GM19328 (cell line): ENCODE results near the gene ST3GAL4.

ENCODE experiments used
- ATAC-seq: cut with Tn5 transposase; IDR thresholded peaks from one replicate; pipeline ENCODE4 v1.9.1; 2021; ENCODE audit warnings: mild to moderate bottlenecking, moderate library complexity; ENCODE audit not compliant: unreplicated experiment

The ST3GAL4 gene

DNA sequence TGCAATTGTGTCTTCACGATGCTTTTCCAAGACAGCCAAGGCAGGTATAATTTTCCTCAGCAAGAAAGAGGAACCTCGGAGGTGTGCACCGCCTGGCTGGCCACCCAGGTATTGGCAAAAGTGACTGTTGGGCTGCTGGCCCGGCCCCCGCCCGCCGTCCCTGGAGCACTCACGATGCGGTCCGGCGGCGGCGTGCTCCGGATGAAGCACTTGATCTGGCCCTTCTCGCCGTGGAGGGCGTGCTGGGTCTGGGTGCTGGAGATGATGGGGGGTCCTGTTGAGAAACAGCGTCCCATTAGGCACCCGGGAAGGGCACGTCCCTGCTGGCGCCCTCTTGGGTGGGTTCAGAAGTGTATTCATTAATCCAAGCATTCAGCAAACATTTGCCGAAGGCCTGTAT lies 84.8 kb downstream of the ST3GAL4 start:
- no peak for ATAC-seq

DNA sequence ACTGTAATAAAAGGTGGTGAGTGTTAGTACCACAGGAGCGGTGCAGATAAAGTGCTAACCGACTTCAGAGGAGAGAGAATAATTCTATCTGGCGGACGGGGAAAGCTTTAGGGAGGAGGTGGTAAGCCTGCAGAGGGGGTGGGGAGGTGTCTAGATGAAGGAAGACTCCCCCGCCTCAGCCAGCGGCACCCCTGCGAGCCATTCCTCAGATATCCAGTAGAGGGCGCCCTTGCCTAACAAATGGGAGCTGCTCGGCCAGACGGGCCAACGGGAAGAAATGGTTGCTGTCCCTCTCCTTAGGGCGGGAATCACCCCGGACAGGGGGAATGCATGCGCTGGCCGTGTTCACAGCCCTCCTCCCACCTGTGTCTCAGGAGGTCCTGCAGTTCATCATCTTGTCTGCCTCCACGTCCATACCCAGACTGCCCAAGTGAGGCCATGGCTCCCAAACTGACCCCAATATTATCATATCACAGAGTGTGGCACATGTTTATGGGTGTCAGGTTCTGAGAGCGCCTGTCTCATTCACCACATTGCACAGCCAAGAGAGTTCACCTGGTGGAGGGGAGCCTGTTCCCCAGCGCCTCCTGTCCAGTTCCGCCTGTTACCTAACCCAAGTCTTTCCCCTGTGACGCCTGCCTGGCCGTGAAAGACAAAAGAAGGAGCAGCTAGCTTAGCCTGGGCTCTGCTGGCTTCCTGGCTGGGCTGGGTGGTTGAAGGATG lies 85.5 kb downstream of the ST3GAL4 start:
- no peak for ATAC-seq

DNA sequence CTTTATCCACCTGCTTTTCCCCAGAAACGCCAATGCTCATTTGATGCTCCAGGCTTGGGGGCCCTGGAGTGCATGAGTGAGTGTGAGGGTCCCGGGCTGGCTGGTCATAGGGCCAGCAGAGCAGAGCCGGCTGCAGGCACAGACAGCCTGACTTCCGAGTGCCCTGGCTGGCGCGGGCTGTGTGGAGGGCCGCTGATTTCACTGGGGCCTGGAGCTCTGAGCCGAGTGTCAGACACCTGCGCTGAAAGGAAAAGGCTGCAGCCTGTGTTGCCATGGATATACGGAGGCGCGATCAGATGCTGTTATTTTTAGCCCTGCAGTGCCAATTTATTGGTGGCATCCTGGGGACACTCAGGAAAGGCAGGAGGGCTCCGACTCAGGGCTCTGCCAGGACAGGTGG lies 87.6 kb downstream of the ST3GAL4 start:
- ATAC-seq: no peak

DNA sequence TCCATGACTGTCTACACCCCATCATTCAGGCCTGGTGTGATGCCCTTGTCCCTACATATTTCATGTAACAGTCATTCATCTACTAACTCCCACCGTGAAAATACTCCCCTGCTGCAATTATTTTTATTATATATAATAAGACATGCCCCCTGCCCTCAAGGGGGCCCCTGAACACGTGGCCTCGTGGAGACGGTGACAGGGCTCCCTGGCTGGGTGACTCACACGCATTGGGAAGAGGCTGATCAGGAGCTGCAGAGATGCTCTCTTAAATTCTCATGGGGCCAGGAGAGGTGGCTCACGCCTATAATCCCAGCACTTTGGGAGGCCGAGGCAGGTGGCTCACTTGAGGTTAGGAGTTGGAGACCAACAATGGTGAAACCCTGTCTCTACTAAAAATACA lies 88.6 kb downstream of the ST3GAL4 start:
- no peak for ATAC-seq

DNA sequence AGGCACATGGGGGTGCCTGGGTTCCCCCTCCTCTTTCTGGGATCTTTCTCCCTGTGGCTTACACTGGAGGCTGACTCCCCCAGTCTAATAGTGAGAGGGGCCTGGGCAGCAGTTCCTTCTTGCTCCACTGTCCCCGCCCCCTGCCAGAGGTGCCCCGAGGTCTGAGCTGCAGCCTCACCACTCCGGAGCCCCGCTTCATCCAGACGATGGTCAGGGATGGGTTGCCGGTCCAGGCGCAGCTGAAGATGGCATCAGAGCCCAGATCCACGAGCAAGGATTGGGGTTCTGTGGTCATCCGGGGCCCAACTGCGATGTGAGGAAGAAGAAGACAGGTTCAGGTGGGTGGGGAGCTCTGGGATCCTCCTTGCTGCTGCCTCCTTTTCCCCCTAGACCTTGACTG lies 91.1 kb downstream of the ST3GAL4 start:
- ATAC-seq: no peak

DNA sequence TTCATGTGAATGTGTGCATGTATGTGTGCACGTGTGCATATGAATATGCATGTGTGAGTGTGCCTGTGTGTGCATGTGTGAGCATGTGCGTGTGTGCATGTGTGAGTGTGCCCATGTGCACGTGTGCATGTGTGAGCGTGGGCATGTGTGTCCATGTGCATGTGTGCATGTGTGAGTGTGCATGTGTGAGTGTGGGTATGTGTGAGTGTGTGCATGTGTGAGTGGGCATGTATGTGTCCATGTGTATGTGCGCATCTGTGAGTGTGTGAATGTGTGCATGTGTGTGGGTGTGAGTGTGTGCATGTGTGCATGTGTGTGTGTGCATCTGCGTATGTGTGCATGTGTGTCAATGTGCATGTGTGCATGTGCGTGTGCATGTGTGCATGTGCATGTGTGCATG lies 94.7 kb downstream of the ST3GAL4 start:
- no peak for ATAC-seq

DNA sequence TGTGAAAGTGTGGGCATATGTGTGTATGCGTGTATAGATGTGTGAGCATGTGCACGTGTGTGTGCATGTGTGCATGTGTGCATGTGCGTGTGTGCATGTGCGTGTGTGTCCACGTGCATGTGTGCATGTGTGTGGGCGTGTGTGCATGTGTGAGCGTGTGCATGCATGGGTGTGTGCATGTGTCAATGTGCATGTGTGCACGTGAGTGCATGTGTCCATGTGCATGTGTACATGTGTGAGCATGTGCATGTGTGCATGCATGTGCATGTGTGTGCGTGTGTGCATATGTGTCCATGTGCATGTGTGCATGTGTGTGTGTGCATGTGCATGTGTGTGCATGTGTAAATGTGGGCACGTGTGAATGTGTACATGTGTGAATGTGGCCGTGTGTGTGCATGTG lies 95.3 kb downstream of the ST3GAL4 start:
- no peak for ATAC-seq

DNA sequence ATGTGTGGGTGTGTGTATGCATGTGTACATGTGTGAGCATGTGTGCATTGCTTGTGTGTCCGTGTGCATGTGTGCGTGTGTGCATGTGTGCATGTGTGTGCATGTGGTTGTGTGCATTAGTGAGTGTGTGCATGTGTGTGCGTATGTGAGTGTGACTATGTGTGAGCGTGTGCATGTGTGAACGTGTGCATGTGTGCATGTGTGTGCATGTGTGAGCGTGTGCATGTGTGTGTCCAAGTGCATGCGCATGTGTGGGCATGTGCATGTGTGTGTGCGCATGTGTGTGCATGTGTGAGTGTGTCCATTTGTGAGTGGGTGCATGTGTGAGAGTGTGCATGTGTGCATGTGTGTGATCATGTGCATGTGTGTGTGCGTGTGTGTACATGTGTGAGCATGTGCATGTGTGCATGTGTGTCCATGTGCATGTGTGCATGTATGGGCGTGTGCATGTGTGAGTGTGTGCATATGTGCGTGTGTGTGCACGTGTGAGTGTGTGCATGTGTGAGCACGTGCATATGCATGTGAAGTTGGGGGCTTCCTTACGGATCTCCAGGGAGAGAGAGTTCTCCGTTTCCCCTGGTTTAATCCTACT lies 95.8 kb downstream of the ST3GAL4 start:
- no peak for ATAC-seq

DNA sequence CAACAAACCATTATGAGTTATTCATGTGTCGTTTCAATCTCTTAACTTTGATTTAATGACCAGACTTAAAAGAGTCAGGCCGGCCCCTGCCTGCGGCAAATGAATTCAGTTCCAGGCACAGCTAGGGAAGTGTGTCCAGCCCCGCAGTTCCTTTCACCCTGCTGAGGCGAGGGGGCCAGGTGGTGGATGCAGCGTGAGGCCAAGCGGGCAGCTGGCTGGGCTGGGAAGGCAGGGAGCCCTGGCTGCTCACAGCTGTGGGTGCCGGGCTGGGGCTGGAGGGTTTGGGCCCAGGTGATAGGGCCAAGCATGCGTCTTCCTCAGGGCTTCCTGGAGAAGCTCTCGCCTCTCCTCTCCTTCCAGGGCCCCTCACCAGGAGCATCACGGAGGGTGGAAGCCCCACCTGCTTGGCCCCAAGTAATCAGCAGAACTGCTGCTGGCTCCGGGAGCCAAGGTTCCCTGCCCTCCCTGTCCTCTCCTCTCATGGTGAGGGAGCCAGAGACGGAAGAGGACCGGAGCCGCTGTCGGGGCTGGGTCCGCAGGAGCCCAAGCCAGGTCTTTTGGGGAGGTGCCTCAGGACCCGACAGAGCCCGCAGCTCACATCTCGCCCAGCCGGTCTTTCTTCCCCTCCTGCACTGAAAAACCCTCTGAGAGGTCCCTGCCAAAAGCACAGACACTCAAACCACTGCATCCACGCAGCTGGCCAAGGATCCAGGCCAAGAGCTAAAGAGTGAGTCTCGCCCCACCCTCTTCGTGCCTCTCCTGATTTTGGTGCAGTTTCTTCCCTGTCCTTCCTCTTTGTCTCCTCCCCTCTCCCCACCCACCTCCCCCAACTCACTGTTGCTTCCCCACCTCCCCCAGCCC lies 97.0 kb downstream of the ST3GAL4 start:
- ATAC-seq: no peak

DNA sequence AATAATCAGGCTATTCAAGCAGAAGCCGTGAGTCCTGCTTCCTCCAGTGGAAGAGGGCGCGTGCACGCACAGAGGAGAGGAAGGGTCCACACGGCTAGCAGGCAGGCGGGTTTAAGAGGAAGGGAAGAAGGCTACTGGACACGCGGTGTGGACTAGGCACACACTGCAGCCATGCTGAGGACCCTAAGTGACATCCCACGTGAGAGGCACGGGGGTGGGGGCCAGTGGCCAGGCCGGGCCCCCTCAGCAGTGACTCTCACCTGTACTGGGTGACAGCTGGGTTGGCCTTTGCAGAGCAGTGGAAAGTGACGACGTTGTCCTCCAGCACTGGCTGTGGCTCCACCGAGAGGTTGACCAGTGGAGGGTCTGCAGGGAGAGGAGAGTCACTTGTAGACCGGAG lies 100.6 kb downstream of the ST3GAL4 start:
- no peak for ATAC-seq

DNA sequence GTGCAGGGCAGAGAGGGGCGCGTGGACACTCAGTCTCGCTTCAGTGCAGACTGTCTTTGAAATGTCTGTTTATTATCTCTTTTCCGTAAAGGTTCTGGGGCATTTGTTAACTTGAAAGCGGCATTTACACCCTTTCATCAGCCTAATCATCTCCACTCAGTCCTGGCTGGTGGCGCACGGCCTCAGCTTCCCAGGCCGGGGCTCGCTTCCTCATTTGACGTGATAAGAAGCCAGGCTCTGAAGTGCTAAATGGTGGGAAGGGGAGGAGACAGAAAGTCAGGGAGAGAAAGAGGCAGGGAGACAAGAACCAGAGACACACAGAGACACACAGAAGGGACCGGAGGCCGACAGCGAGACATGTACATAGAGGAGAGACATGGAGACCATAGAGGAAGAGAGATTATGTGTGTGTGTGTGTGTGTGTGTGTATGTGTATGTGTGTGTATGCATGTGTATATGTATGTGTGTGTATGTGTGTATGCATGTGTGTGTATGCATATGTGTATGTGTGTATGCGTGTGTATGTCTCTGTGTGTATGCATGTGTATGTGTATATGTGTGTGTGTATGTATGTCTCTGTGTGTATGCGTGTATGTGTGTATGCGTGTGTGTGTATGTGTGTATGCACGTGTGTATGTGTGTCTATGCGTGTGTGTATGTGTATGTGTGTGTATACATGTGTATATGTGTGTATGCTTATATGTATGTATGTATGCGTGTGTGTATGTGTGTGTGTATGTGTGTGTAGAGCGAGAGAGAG lies 101.5 kb downstream of the ST3GAL4 start:
- ATAC-seq: no peak

DNA sequence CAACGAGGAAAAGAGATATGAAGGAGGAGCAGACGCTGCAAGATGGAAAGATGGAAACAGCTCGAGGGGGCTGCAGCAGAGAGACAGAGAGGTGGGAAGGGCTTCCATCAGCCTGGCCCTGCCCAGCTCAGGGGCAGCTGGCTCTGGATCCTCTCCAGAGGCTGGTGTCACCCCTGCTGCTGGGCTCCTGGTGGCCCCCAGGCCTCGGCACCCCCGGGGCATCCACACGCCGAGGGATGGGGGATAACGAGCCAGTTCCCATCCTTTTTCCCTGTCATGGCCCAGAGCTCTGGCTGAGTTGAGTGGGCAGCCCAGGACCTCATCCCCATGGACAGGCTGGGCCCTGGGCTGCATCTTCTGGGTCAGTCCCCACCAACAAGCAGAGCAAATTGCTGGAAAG lies 102.3 kb downstream of the ST3GAL4 start:
- ATAC-seq: no peak

DNA sequence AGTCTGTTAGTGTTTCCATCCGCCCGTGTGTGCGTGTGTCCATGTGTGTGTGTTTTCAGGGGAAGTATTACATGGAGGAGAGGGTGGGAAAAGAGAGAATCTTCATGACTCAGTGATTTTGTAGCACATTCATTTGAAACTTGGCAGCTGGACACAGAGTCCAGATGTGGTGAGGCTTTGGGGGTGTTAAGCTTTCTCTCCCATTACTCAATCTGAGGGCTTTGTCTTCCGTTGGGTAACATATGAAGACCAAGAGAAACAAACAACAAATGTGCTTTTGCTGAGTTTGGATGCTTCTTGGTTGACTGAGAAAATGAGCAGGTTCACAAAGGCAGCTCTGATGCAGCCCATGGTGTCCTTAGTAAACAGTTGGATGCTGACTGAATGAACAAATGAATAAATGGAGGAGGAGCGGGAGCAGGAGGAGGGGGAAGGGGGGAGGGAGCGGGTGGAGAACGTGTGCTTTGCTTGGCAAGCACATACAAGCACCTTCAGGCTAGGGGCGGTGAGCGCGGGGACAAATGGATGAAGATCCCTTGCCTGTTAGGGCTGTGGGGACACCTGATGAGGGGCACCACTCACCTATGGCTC lies 104.3 kb downstream of the ST3GAL4 start:
- ATAC-seq: no peak

DNA sequence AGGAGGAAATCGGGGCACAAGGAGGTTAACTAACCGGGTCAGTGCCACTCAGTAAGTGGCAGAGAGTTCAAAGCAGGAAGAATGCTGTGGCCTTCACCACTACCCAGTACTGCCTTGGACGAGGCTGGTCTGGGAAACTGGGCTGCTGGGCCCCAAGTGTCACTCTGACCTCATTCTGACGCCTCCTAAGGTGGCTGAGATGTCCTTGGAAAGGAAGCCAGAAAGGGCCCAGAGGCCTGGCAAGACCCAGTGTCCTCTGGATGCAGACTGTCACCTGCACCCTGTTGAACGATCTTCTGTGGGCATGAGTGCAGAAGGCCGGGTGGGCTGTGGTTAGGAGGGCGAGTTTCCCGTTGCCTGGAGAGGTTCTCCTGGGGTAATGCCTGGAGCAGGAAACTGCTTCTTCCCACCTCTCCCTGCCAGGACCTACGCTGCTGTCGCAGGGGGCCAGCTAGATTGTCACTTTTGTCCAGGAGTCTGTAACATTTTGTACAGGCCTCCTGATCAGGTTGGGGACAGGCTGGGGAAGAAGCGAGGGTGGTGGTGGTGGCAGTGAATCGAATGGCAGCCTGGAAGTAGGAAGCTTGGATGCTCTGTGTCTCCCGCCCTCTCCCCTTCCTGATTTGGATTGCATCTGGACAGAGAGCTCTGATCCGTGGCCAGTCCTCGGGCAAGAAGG lies 105.1 kb downstream of the ST3GAL4 start:
- ATAC-seq: no peak

DNA sequence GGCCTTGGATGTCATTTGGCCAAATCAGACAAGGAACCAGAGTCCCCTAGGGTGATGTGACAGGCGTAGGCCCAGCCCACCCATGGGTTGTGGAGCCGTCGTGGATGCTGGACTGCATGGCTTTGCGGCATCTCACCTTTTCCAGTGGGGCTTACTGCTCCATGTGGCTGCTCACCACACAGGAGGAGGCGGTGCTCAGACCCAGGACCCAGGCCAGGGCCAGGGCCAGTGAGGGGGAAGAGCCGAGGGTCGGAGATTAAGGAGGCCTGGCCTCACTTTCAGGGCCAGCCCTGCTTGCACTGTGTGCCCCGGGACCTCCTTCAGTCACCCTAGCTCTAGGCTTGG lies 105.6 kb downstream of the ST3GAL4 start:
- no peak for ATAC-seq

DNA sequence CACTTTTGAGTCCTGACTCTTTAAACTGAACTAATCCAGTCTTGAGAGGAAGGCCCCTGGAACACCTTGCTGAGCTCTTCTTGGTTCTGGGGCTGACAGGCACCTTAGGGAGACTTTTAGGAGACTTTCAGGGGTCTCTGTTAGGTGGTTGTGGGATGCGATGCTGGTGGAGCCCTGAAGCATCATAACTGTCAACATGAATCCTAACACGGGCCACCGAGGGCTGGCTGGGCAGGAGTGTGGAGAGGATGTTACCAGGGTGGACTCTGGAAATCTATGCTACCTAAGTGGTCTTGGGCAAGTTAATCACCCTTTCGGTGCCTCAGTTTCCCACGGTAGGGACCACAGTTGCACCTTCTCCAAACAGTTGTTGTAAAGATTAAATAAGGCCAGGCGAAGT lies 106.5 kb downstream of the ST3GAL4 start:
- no peak for ATAC-seq

DNA sequence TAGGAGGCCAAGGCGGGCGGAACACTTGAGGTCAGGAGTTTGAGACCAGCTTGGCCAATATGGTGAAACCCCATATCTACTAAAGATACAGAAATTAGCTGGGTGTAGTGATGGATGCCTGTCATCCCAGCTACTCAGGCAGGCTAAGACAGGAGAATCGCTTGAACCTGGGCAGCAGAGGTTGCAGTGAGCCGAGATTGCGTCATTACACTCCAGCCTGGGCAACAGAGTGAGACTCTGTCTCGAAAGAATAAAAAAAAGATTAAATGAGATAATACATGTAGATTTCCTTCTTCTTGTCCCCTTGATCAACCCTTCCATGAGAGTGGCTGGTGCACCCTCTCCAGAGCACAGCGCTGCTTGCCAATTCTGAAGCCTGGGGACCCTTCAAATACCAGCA lies 106.9 kb downstream of the ST3GAL4 start:
- no peak for ATAC-seq
